Mesothelial cell of epicardium (in vitro differentiated cells): Measurements from ENCODE around the gene OR4E2. TPM values are rescaled to one million over a fixed set of nuclear protein-coding genes. Genes with fewer than 3 reads are reported as not detected.

Experiments
- DNase-seq, 2 experiments: peaks; one replicate each; pipeline ENCODE4 v3.0.0; 2021; ENCODE audit warnings: low spot score in 2 of 2; ENCODE audit not compliant: unreplicated experiment in 2 of 2
- H3K27ac Mint-ChIP-seq: 2 replicates; pipeline ENCODE4 v1.8.0; 2021; ENCODE audit warnings: mixed read lengths
- H3K27me3 Mint-ChIP-seq: 2 replicates; pipeline ENCODE4 v1.8.0; 2021; ENCODE audit warnings: low read depth, mixed read lengths
- H3K36me3 Mint-ChIP-seq: 2 replicates; pipeline ENCODE4 v1.8.0; 2021; ENCODE audit warnings: mixed read lengths
- H3K4me1 Mint-ChIP-seq: 2 replicates; pipeline ENCODE4 v1.8.0; 2021; ENCODE audit warnings: mixed read lengths
- H3K4me3 Mint-ChIP-seq: 2 replicates; pipeline ENCODE4 v1.8.0; 2021; ENCODE audit warnings: mild to moderate bottlenecking, moderate library complexity, mixed read lengths
- H3K9me3 Mint-ChIP-seq: 2 replicates; pipeline ENCODE4 v1.8.0; 2021; ENCODE audit warnings: mixed read lengths
- total RNA-seq: library from RNA; stranded (reverse); gene quantifications from 3 replicates; pipeline ENCODE4 v1.2.1, GENCODE V29; 2021
- TF ChIP-seq, protein P1 (sequence below): fragments of 200-600 bp; sonication (generic); IDR thresholded peaks from one replicate; pipeline ENCODE4 v1.5.0; 2021; ENCODE audit warnings: antibody characterized with exemption; ENCODE audit not compliant: unreplicated experiment

OR4E2 gene
- total RNA-seq, 1 donor from 2014 or later, result not detected

DNA sequence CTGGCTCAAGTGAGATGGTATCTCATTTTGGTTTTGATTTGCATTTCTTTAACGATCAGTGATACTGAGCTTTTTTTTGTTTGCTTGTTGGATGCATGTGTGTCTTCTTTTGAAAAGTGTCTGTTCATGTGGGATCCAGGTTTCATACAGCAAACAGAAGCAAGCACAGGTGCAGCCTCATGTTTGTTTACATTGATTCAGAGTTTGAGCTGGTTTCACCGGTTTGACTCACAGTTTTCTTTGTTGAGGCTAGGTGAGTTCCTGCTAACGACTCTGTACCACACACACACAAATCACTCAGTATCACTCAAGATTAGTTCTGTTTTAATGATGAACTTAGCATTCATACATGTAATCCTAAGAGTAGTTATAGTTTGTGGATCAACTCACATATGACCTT is 22.6 kb upstream of the OR4E2 start:
- TF ChIP-seq, protein P1, sequence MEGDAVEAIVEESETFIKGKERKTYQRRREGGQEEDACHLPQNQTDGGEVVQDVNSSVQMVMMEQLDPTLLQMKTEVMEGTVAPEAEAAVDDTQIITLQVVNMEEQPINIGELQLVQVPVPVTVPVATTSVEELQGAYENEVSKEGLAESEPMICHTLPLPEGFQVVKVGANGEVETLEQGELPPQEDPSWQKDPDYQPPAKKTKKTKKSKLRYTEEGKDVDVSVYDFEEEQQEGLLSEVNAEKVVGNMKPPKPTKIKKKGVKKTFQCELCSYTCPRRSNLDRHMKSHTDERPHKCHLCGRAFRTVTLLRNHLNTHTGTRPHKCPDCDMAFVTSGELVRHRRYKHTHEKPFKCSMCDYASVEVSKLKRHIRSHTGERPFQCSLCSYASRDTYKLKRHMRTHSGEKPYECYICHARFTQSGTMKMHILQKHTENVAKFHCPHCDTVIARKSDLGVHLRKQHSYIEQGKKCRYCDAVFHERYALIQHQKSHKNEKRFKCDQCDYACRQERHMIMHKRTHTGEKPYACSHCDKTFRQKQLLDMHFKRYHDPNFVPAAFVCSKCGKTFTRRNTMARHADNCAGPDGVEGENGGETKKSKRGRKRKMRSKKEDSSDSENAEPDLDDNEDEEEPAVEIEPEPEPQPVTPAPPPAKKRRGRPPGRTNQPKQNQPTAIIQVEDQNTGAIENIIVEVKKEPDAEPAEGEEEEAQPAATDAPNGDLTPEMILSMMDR, result no peak
- Mint-ChIP-seq H3K27me3 (peaks cover 13% of the 10 kb centered on the region), H3K9me3 (peaks cover 7% of the 10 kb centered on the region), H3K27ac (no peak overlapping the region), H3K4me3 (no peak overlapping the region), H3K4me1 (no peaks in the 10 kb centered on the region), H3K36me3 (no peaks in the 10 kb centered on the region)
- no peak for DNase-seq

DNA sequence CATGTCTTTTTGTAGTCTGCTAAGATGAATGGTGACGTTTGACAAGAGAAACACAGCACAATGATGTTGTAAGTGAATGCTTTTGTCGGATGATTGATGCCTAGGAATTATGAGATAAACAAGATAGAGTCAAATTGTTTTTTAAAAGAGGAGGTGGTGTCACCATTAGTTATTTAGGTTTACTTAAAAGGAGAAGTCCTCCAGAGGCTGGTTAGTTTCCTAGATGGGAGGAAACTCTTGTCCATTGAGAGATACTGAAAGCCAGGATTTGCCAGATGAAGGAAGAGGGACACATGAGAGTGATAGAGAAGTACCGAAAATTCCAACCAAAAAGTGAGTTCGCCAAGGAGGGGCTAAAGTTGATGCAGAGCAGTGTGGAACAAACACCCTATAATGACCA is 18.8 kb upstream of the OR4E2 start, which contains the start of gene OR10G2:
Gene OR10G2, minus strand, starts transcription at position 101 of the 400 bp plus-strand sequence. Its CDS starts 98 bp downstream, at position 3.
- DNase-seq, result no peak
- peaks cover 20% of the 10 kb centered on the region for H3K27me3 Mint-ChIP-seq
- TF ChIP-seq, protein P1, result no peak
- no peaks in the 10 kb centered on the region for H3K4me1 Mint-ChIP-seq
- H3K36me3 Mint-ChIP-seq, result no peaks in the 10 kb centered on the region
- H3K4me3 Mint-ChIP-seq, result no peak within 1 kb of the TSS
- H3K9me3 Mint-ChIP-seq, result peaks cover 7% of the 10 kb centered on the region
- H3K27ac Mint-ChIP-seq, result no peak within 1 kb of the TSS

DNA sequence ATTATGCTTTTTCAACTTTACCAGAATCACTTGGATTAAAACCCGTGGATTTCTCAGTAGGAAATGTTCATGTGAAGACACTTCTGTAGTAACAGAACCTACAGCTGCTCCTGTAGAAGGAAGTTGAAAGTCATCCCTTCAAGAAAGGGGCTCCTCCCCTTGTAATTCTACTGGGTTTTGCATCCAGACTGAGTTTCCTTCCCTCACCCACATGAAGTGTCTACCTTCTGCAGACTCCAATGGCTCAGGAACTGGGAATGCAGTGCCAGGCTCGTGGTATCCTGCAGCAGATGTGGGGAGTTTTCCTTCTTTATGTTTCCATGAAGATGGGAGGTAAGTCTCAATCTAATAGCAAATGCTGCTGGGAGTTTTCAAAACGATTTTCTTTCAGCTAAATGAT is 11.0 kb upstream of the OR4E2 start:
- Mint-ChIP-seq H3K4me3 (no peak overlapping the region), H3K27me3 (peaks cover 20% of the 10 kb centered on the region), H3K4me1 (no peaks in the 10 kb centered on the region), H3K27ac (no peak overlapping the region), H3K36me3 (no peaks in the 10 kb centered on the region), H3K9me3 (no peaks in the 10 kb centered on the region)
- no peak for DNase-seq
- TF ChIP-seq, protein P1, result no peak

DNA sequence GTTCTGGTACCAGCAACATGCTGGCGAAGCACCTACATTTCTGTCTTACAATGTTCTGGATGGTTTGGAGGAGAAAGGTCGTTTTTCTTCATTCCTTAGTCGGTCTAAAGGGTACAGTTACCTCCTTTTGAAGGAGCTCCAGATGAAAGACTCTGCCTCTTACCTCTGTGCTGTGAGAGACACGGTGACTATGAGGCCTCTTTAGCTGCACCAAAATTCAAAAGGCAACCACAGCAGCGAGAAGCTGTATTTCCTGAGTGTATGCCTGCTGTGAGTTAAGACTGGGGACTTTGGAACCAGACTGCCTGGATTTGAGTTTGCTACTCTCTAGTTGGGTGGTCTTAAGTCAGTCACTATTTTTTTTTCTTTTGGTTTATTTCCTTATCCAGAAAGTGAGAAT is 10.2 kb upstream of the OR4E2 start:
- no peak for DNase-seq
- no peaks in the 10 kb centered on the region for H3K36me3 Mint-ChIP-seq
- TF ChIP-seq, protein P1, result no peak
- peaks cover 17% of the 10 kb centered on the region for H3K27me3 Mint-ChIP-seq
- no peak overlapping the region for H3K27ac Mint-ChIP-seq
- no peak overlapping the region for H3K4me3 Mint-ChIP-seq
- no peaks in the 10 kb centered on the region for H3K4me1 Mint-ChIP-seq
- no peaks in the 10 kb centered on the region for H3K9me3 Mint-ChIP-seq

DNA sequence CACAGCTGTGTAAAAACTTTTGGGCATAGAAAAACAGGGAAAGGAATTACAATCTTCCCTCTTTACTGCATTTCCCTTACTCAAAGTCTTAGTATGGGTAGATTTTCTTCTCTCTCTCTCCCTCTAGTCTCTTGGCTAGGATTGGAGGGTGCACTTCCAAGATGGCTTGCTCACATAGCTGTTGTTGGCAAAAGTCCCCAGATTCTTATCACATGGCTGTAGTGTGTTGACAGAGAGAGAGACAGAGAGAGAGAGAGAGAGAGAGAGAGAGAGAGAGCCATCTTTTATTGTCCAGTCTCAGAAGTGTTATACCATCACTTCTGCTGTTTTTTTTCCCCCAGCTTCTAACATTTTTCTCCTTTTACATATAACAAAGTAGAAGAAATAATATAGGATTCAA is 6.3 kb upstream of the OR4E2 start:
- no peak for DNase-seq
- TF ChIP-seq, protein P1, result no peak
- no peak overlapping the region for H3K4me3 Mint-ChIP-seq

More for the DNA sequence above, 6.3 kb upstream of the OR4E2 start:
- Mint-ChIP-seq H3K9me3 (no peaks in the 10 kb centered on the region), H3K27ac (no peak overlapping the region), H3K36me3 (no peaks in the 10 kb centered on the region), H3K4me1 (no peaks in the 10 kb centered on the region), H3K27me3 (peaks cover 18% of the 10 kb centered on the region)
